H1 (cell line): ENCODE data around the gene BCL2L11. TPM values are rescaled to one million over a fixed set of nuclear protein-coding genes. Genes with fewer than 3 reads are reported as not detected.

ENCODE experiments used
- CTCF ChIA-PET: fragments of 300-600 bp; sonication (Branson Sonifier 250); formaldehyde crosslinking; loops from one replicate; lab custom pipeline; 2021; ENCODE audit not compliant: partially characterized antibody; lab: Charles Lee
- POLR2A ChIA-PET: fragments of 300-600 bp; sonication (Branson Sonifier 250); formaldehyde crosslinking; loops from one replicate; lab custom pipeline; 2021; ENCODE audit warnings: inconsistent platforms; ENCODE audit not compliant: partially characterized antibody; lab: Charles Lee
- DNase-seq, 2 experiments: peaks; one replicate each; pipeline versions ENCODE4 v3.0.0 to v3.0.0-alpha.2; 2010 to 2022; ENCODE audit warnings: low spot score in 2 of 2, low read depth in 1 of 2, mixed read lengths in 1 of 2
- FAIRE-seq: peaks from 2 replicates; lab custom pipeline; 2011; peaks lifted over from hg19 to GRCh38; lab: Jason Lieb, UNC
- H2AFZ ChIP-seq: 2 replicates; pipeline ENCODE4 v1.8.1; 2012; ENCODE audit warnings: low read length, inconsistent platforms
- H2AK5ac ChIP-seq: 2 replicates; pipeline ENCODE4 v1.6.1; 2013; ENCODE audit warnings: low read depth, low read length
- H2BK120ac ChIP-seq: replicated peaks from 2 replicates; pipeline ENCODE3; 2013; ENCODE audit warnings: low read depth, low read length, inconsistent platforms
- H2BK12ac ChIP-seq: 2 replicates; pipeline ENCODE4 v1.6.1; 2013; ENCODE audit warnings: low read depth, low read length
- H2BK15ac ChIP-seq: 2 replicates; pipeline ENCODE4 v1.6.1; 2013; ENCODE audit warnings: low read length
- H2BK20ac ChIP-seq: 2 replicates; pipeline ENCODE4 v1.6.1; 2013; ENCODE audit warnings: low read length
- H2BK5ac ChIP-seq: 2 replicates; pipeline ENCODE4 v1.6.1; 2013; ENCODE audit warnings: low read depth, low read length
- H3K14ac ChIP-seq: 2 replicates; pipeline ENCODE4 v1.6.1; 2013; ENCODE audit warnings: inconsistent platforms; ENCODE audit not compliant: insufficient read length
- H3K18ac ChIP-seq: 2 replicates; pipeline ENCODE4 v1.6.1; 2013; ENCODE audit warnings: low read length; ENCODE audit errors: extremely low read depth
- H3K23ac ChIP-seq: 2 replicates; pipeline ENCODE4 v1.6.1; 2013; ENCODE audit warnings: inconsistent platforms; ENCODE audit not compliant: insufficient read length
- H3K23me2 ChIP-seq: 2 replicates; pipeline ENCODE4 v1.6.1; 2013; ENCODE audit warnings: low read depth, low read length
- H3K27ac ChIP-seq: 2 replicates; pipeline ENCODE4 v1.6.1; 2011; ENCODE audit warnings: low read depth, low read length, inconsistent platforms
- H3K27me3 ChIP-seq, 4 experiments: replicated peaks in 1 of 4; 1 replicate in 1 of 4; 2 replicates in 3 of 4; pipeline versions ENCODE4 v1.6.1 to v1.8.1; 2011 to 2013; ENCODE audit warnings: low read length in 3 of 4, mild to moderate bottlenecking in 3 of 4, inconsistent platforms in 2 of 4, mixed read lengths in 2 of 4, moderate library complexity in 1 of 4; ENCODE audit not compliant: control insufficient read depth in 3 of 4, insufficient read depth in 3 of 4; ENCODE audit errors: extremely low read depth in 1 of 4
- H3K36me3 ChIP-seq, 4 experiments: 2 replicates each; pipeline versions ENCODE4 v1.6.1 to v1.8.1; 2011 to 2013; ENCODE audit warnings: mild to moderate bottlenecking in 4 of 4, low read length in 3 of 4, moderate library complexity in 2 of 4, control low read depth in 1 of 4, inconsistent platforms in 1 of 4; ENCODE audit not compliant: insufficient read depth in 4 of 4, control insufficient read depth in 2 of 4
- H3K4ac ChIP-seq: replicated peaks from 2 replicates; pipeline ENCODE3; 2013; ENCODE audit warnings: low read length, low read depth, mixed read lengths, inconsistent platforms; ENCODE audit not compliant: insufficient read length
- H3K4me1 ChIP-seq, 4 experiments: replicated peaks in 1 of 4; 1 replicate in 1 of 4; 2 replicates in 3 of 4; pipeline versions ENCODE4 v1.6.1 to v1.8.1; 2011 to 2013; ENCODE audit warnings: low read length in 3 of 4, inconsistent platforms in 2 of 4, mixed read lengths in 1 of 4; ENCODE audit not compliant: insufficient read depth in 4 of 4, control insufficient read depth in 3 of 4
- H3K4me2 ChIP-seq, 2 experiments: 2 replicates each; pipeline versions ENCODE4 v1.6.1 to v1.8.1; 2011 to 2013; ENCODE audit warnings: low read depth in 2 of 2, low read length in 2 of 2, control low read depth in 1 of 2, inconsistent platforms in 1 of 2, mild to moderate bottlenecking in 1 of 2; ENCODE audit not compliant: insufficient read depth in 1 of 2
- H3K4me3 ChIP-seq, 4 experiments: fragments of 200-600, 300-600 bp in 1 of 4; sonication (generic), shearing (Covaris generic), sonication (Bioruptor Twin) in 1 of 4; 2 replicates each; pipeline versions ENCODE4 v1.5.1 to v1.8.1; 2011 to 2016; ENCODE audit warnings: low read length in 4 of 4, low read depth in 3 of 4, control low read depth in 2 of 4, inconsistent platforms in 2 of 4, mild to moderate bottlenecking in 2 of 4, mixed read lengths in 1 of 4, moderate library complexity in 1 of 4; ENCODE audit not compliant: insufficient read depth in 2 of 4; ENCODE audit errors: extremely low read depth in 1 of 4
- H3K56ac ChIP-seq: replicated peaks from 2 replicates; pipeline ENCODE3; 2013; ENCODE audit warnings: low read depth, mild to moderate bottlenecking, mixed read lengths, low read length, inconsistent platforms; ENCODE audit not compliant: insufficient read length
- H3K79me1 ChIP-seq: 2 replicates; pipeline ENCODE4 v1.6.1; 2013; ENCODE audit warnings: low read depth, low read length, control low read depth
- H3K79me2 ChIP-seq, 2 experiments: 2 replicates each; pipeline versions ENCODE4 v1.6.1 to v1.8.1; 2012 to 2013; ENCODE audit warnings: low read length in 2 of 2, mild to moderate bottlenecking in 2 of 2, inconsistent platforms in 1 of 2; ENCODE audit not compliant: insufficient read depth in 2 of 2, control insufficient read depth in 1 of 2
- H3K9ac ChIP-seq, 4 experiments: replicated peaks in 1 of 4; 1 replicate in 1 of 4; 2 replicates in 3 of 4; pipeline versions ENCODE4 v1.6.1 to v1.8.1; 2011 to 2013; ENCODE audit warnings: low read depth in 3 of 4, low read length in 3 of 4, control low read depth in 2 of 4, mild to moderate bottlenecking in 2 of 4, moderate library complexity in 2 of 4, inconsistent platforms in 1 of 4; ENCODE audit errors: extremely low read depth in 1 of 4
- H3K9me3 ChIP-seq, 2 experiments: 2 replicates each; pipeline versions ENCODE4 v1.6.1 to v1.8.1; 2012 to 2013; ENCODE audit warnings: mild to moderate bottlenecking in 2 of 2, moderate library complexity in 2 of 2, control low read depth in 1 of 2, inconsistent platforms in 1 of 2, low read depth in 1 of 2, low read length in 1 of 2, mixed read lengths in 1 of 2; ENCODE audit not compliant: insufficient read depth in 2 of 2
- H4K20me1 ChIP-seq, 2 experiments: replicated peaks in 1 of 2; 2 replicates each; pipeline versions ENCODE3 to v1.8.1; 2011 to 2013; ENCODE audit warnings: inconsistent platforms in 2 of 2, low read length in 2 of 2, mild to moderate bottlenecking in 1 of 2; ENCODE audit not compliant: insufficient read depth in 2 of 2, control insufficient read depth in 1 of 2
- H4K5ac ChIP-seq: 2 replicates; pipeline ENCODE4 v1.6.1; 2013; ENCODE audit warnings: low read length, low read depth, mixed read lengths, inconsistent platforms; ENCODE audit not compliant: insufficient read length
- H4K8ac ChIP-seq: 2 replicates; pipeline ENCODE4 v1.8.0; 2013; ENCODE audit warnings: mild to moderate bottlenecking, moderate library complexity, low read length, inconsistent platforms; ENCODE audit not compliant: insufficient read depth; ENCODE audit errors: extremely low read depth
- H4K91ac ChIP-seq: replicated peaks from 2 replicates; pipeline ENCODE3; 2013; ENCODE audit warnings: low read length, mixed read lengths, inconsistent platforms; ENCODE audit not compliant: insufficient read length
- BACH1 ChIP-seq: IDR thresholded peaks from 2 replicates; pipeline ENCODE4 v1.6.1; 2012; ENCODE audit warnings: low read length, improper control_type of control experiment
- CBX5 ChIP-seq: fragments of 300-800, 300-1000 bp; sonication (generic); IDR thresholded peaks from 2 replicates; pipeline ENCODE4 v1.7.1; 2016; ENCODE audit warnings: antibody characterized with exemption, low read length, low read depth
- CEBPB ChIP-seq: IDR thresholded peaks from 2 replicates; pipeline ENCODE4 v1.6.1; 2012; ENCODE audit warnings: low read depth, low read length
- CHD1 ChIP-seq: IDR thresholded peaks from 2 replicates; pipeline ENCODE4 v1.6.1; 2012; ENCODE audit warnings: low read depth, low read length, improper control_type of control experiment
- EP300 ChIP-seq, 2 experiments: IDR thresholded peaks; 1 replicate in 1 of 2; 2 replicates in 1 of 2; pipeline ENCODE4 v1.6.1; 2011 to 2012; ENCODE audit warnings: low read depth in 2 of 2, low read length in 2 of 2, mild to moderate bottlenecking in 2 of 2, borderline replicate concordance in 1 of 2, inconsistent platforms in 1 of 2, moderate library complexity in 1 of 2
- JUND ChIP-seq: IDR thresholded peaks from 2 replicates; pipeline ENCODE4 v1.6.1; 2011; ENCODE audit warnings: mild to moderate bottlenecking, improper control_type of control experiment, low read length
- KDM4A ChIP-seq: IDR thresholded peaks from one replicate; pipeline ENCODE4 v1.7.1; 2012; ENCODE audit warnings: low read depth, mild to moderate bottlenecking, moderate library complexity, low read length, inconsistent platforms; ENCODE audit not compliant: severe bottlenecking
- NANOG ChIP-seq: IDR thresholded peaks from 2 replicates; pipeline ENCODE4 v1.6.1; 2011; ENCODE audit warnings: low read length, low read depth, mild to moderate bottlenecking, inconsistent platforms; ENCODE audit not compliant: insufficient read depth, poor library complexity, severe bottlenecking
- PHF8 ChIP-seq: fragments of 200-600 bp; sonication (generic); conservative IDR thresholded peaks from 2 replicates; pipeline ENCODE4 v1.7.1; 2012; ENCODE audit warnings: low read depth, mild to moderate bottlenecking, inconsistent platforms, low read length, moderate library complexity
- POLR2A ChIP-seq, 2 experiments: IDR thresholded peaks; 1 replicate in 1 of 2; 2 replicates in 1 of 2; pipeline ENCODE4 v1.6.1; 2011; ENCODE audit warnings: low read depth in 2 of 2, low read length in 2 of 2, mild to moderate bottlenecking in 2 of 2; ENCODE audit errors: control extremely low read depth in 1 of 2
- POLR2AphosphoS5 ChIP-seq: IDR thresholded peaks from 2 replicates; pipeline ENCODE4 v1.6.1; 2011; ENCODE audit warnings: low read depth, low read length
- RBBP5 ChIP-seq: IDR thresholded peaks from 2 replicates; pipeline ENCODE4 v1.7.1; 2012; ENCODE audit warnings: low read depth, mild to moderate bottlenecking, inconsistent platforms, low read length, moderate library complexity, borderline replicate concordance
- SIRT6 ChIP-seq: IDR thresholded peaks from one replicate; pipeline ENCODE4 v1.7.1; 2012; ENCODE audit warnings: low read length, inconsistent platforms
- SIX5 ChIP-seq: IDR thresholded peaks from 2 replicates; pipeline ENCODE4 v1.6.1; 2011; ENCODE audit warnings: mild to moderate bottlenecking, low read depth, low read length
- TAF7 ChIP-seq: optimal IDR thresholded peaks from 2 replicates; pipeline ENCODE3; 2011; ENCODE audit warnings: low read depth, mild to moderate bottlenecking, inconsistent platforms, low read length, moderate library complexity, borderline replicate concordance
- WGBS, 2 experiments: shearing (Covaris generic) in 1 of 2; methylation state at CpG; one replicate each; pipeline versions ENCODE4 v1.1.6 to v1.1.7; 2013 to 2015; ENCODE audit warnings: low lambda C conversion rate in 2 of 2, mixed read lengths in 2 of 2, inconsistent platforms in 1 of 2, low coverage in 1 of 2, missing lambda C conversion rate in 1 of 2; ENCODE audit not compliant: insufficient replicate concordance in 2 of 2, insufficient coverage in 1 of 2, insufficient read length in 1 of 2; ENCODE audit errors: extremely low coverage in 1 of 2, missing lambda C conversion rate in 1 of 2; 5-methylcytosine and 5-hydroxymethylcytosine counted together
- polyA plus RNA-seq, 7 experiments: library from polyadenylated mRNA; depleted of rRNA in 3 of 7; stranded (reverse) in 5 of 7; unstranded in 2 of 7; fragments of >200 nt in 5 of 7; fragments of 200-250 nt in 2 of 7; gene quantifications; 1 replicate in 5 of 7; 2 replicates in 1 of 7; 4 replicates in 1 of 7; pipeline versions ENCODE4 v1.2.1 to v1.2.3, GENCODE V29; 2011 to 2013; ENCODE audit warnings: missing spikeins in 2 of 7, mixed read lengths in 2 of 7
- total RNA-seq: library from RNA; stranded (reverse); fragmentation: NEBNext Ultra II Directional; extraction: Animal tissue kit (Norgen Biotek cat#: 25700); gene quantifications from 2 replicates; pipeline ENCODE4 v1.2.1, GENCODE V29; 2021

The BCL2L11 gene
- total and polyA plus RNA-seq, 2 of the 8 experiments (the other 6 are each of a cell fraction or from before 2014, with no cell fraction given): 7.5 to 22.9 TPM

- no peak overlapping the region for H4K8ac ChIP-seq
- FAIRE-seq: no peak
- no peak overlapping the region for H3K23ac ChIP-seq
- no peak overlapping the region for H2BK5ac ChIP-seq
- no peak overlapping the region for H3K56ac ChIP-seq
- no peak overlapping the region for H3K4me3 ChIP-seq
- no peak overlapping the region for H3K4ac ChIP-seq
- H3K79me1 ChIP-seq: peaks cover 2% of the 10 kb centered on the region; the same call in 1 of the 2 replicates
- no peak overlapping the region for H4K5ac ChIP-seq
- H3K27ac ChIP-seq: no peak overlapping the region
- H2BK12ac ChIP-seq: no peak overlapping the region
- H4K20me1 ChIP-seq: peaks cover 5 to 14% of the 10 kb centered on the region in 2 experiments
- peaks cover 0 to 6% (median 4%) of the 10 kb centered on the region in 4 experiments; a peak in 4 of 7 replicates for H3K27me3 ChIP-seq
- H2BK15ac ChIP-seq: no peak overlapping the region
- no peak for DNase-seq
- no peak overlapping the region for H2BK20ac ChIP-seq
- peaks cover 13% of the 10 kb centered on the region for H3K23me2 ChIP-seq
- ChIA-PET CTCF (interaction anchor here (0.6 to 3.3 kb wide), 3 partner anchors 9 to 825 kb away, joined by 3 to 9 read pairs (median 3); no protein-coding TSS in a partner anchor), POLR2A (interaction anchor here (0.9 to 1.1 kb wide), 2 partner anchors 9 to 581 kb away, joined by 3 read pairs; no protein-coding TSS in a partner anchor)
- H3K14ac ChIP-seq: no peak overlapping the region
- H2AFZ ChIP-seq: no peak overlapping the region
- 88% methylated on average over 1 of the region's 1 CpG; no CpG with 5 or more reads in 1 of the 2 experiments for WGBS, 2 experiments
- no peak overlapping the region for H3K4me2 ChIP-seq
- no peak overlapping the region for H2AK5ac ChIP-seq
- peaks cover 8 to 64% (median 31%) of the 10 kb centered on the region in 4 experiments for H3K36me3 ChIP-seq
- no peak overlapping the region for H3K18ac ChIP-seq
- no peak overlapping the region for H3K9ac ChIP-seq
- no peak overlapping the region for H4K91ac ChIP-seq
- H2BK120ac ChIP-seq: no peak overlapping the region
- H3K79me2 ChIP-seq: peaks cover 0 to 67% of the 10 kb centered on the region in 2 experiments; a peak in 2 of 4 replicates
- peaks cover 0 to 11% (median 1%) of the 10 kb centered on the region in 4 experiments; a peak in 2 of 7 replicates for H3K4me1 ChIP-seq
- no peaks in the 10 kb centered on the region for H3K9me3 ChIP-seq
- TF ChIP-seq NANOG: no peak
- TF ChIP-seq CBX5: no peak
- no peak for TF ChIP-seq SIRT6
- no peak for TF ChIP-seq POLR2AphosphoS5
- no peak for TF ChIP-seq POLR2A (IDR thresholded peaks at IDR 0.05; ENCODE audit: control extremely low read depth in 1 of 2, low read depth in 2 of 2, low read length in 2 of 2)
- TF ChIP-seq RBBP5: no peak
- TF ChIP-seq SIX5: no peak
- no peak for TF ChIP-seq KDM4A
- no peak for TF ChIP-seq PHF8
- TF ChIP-seq CHD1: no peak
- TF ChIP-seq EP300 (IDR thresholded peaks at IDR 0.05; ENCODE audit: borderline replicate concordance in 1 of 2, low read depth in 2 of 2, low read length in 2 of 2): no peak
- no peak for TF ChIP-seq JUND
- TF ChIP-seq TAF7: no peak
- no peak for TF ChIP-seq CEBPB
- no peak for TF ChIP-seq BACH1
Observed at GRCh38 chr2:111126581-111126980, 5.9 kb downstream of the BCL2L11 start.
